Stimulated activated CD8-positive, alpha-beta memory T cell treated with anti-CD3 and anti-CD28 coated beads, Interleukin-12 subunit alpha, Interleukin-12 subunit beta, amount 100 ng/mL, for 24 hours (primary cell): ENCODE data around the gene AP5Z1.
"Not testable (repeated sequence)": the region's sequence is repeated elsewhere in the genome, so short reads cannot be mapped to it uniquely, and the experiment has no call there.

ENCODE experiments used
- DNase-seq: peaks from one replicate; pipeline ENCODE4 v3.0.0-alpha.2; 2020; ENCODE audit errors: extremely low read depth

AP5Z1 gene

GRCh38 chr7:4788627-4789189 lies 13.3 kb downstream of the AP5Z1 start:
- DNase-seq: no peak

- no peak for DNase-seq
Measured at GRCh38 chr7:4789194-4790077, 14.0 kb downstream of the AP5Z1 start.

- DNase-seq: no peak
Measured at GRCh38 chr7:4790078-4790465, 14.6 kb downstream of the AP5Z1 start.

GRCh38 chr7:4790516-4790991 lies 15.1 kb downstream of the AP5Z1 start:
- DNase-seq: no peak

- DNase-seq: no peak
Measured at GRCh38 chr7:4791101-4791737, 15.8 kb downstream of the AP5Z1 start.

- peak; percentile 67 for DNase-seq
Measured at GRCh38 chr7:4791738-4792536, 16.5 kb downstream of the AP5Z1 start.

- no peak for DNase-seq
Measured at GRCh38 chr7:4792537-4793126, 17.2 kb downstream of the AP5Z1 start.

GRCh38 chr7:4793385-4793993 lies 18.1 kb downstream of the AP5Z1 start:
- DNase-seq: not testable (repeated sequence)

- DNase-seq: not testable (repeated sequence)
Measured at GRCh38 chr7:4794171-4794570, 18.7 kb downstream of the AP5Z1 start.

- DNase-seq: no peak
Measured at GRCh38 chr7:4794591-4795350, 19.3 kb downstream of the AP5Z1 start.

GRCh38 chr7:4796453-4796852 lies 21.0 kb downstream of the AP5Z1 start:
- no peak for DNase-seq

- no peak for DNase-seq
Measured at GRCh38 chr7:4797858-4798705, 22.7 kb downstream of the AP5Z1 start.

GRCh38 chr7:4798706-4799235 lies 23.3 kb downstream of the AP5Z1 start:
- no peak for DNase-seq

- DNase-seq: no peak
Measured at GRCh38 chr7:4799508-4800268, 24.3 kb downstream of the AP5Z1 start.

GRCh38 chr7:4800487-4800886 lies 25.1 kb downstream of the AP5Z1 start:
- no peak for DNase-seq

GRCh38 chr7:4800926-4801838 lies 25.8 kb downstream of the AP5Z1 start:
- no peak for DNase-seq

GRCh38 chr7:4801839-4802231 lies 26.4 kb downstream of the AP5Z1 start:
- DNase-seq: no peak
